A549 treated with Mapracorat at 1 μM for 4 hours (cell line): ENCODE results near the gene JAK3. TPM values are rescaled to one million over a fixed set of nuclear protein-coding genes. Genes with fewer than 3 reads are reported as not detected.

Experiments used
- total RNA-seq: library from RNA; stranded (reverse); fragments of 200-300 nt; extraction: Qiagen RNA extraction; gene quantifications from 5 replicates; pipeline ENCODE4 v1.2.3, GENCODE V29; 2022

Gene JAK3
- 0.18 to 0.41 TPM (median 0.29 TPM) in 5 replicates for total RNA-seq

DNA sequence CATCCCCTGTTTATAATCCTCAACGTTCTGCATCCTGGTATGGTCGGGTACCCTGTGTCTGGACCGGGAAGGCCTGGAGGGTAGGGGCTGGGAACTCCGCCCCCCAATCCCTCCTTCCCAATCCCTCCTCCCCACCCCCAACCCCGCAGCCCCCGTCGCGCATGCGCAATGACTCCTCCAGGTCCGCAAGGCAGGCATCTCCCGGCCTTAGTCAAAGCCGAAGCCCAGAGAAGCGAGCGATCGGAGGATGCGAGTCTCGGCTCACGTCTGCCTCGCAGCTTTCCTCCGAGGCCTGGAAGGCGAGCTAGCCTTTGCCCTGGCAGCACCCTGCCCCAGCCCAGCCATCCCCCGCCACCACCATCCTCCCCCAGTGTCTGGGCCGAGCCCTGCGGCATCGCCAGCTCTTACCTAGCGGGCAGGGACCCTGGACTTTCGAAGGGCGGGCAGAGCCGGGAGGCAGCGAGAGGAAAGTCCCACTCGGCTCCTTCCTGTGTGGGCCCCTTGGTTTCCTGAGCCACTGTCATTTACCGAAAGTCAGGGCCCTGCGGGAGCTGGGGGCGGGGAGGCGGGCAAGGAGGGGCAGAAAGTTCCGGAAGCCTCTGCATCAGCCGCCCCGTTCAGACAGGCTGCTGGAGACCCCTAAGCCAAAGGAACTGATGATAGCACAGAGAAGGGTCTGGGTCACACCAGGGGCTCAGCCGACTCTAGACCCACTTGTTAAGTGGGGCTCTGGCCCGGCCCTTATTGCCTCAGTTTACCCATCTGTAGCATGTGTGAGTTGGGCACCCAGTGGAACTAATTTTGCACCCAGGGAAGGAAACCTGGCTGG lies at the start of gene JAK3:
JAK3 (minus strand) TSS at position 445 of the 829 bp plus-strand sequence. CDS start 3,565 bp downstream, outside the sequence.

GRCh38 chr19:17871878-17872250 lies 24.1 kb upstream of the JAK3 start, which contains the start of gene SLC5A5:
TSS of gene SLC5A5 (plus strand) at chr19:17871945. CDS start at chr19:17872320, 375 bp downstream.

GRCh38 chr19:17859533-17860330 lies 11.9 kb upstream of the JAK3 start, which contains the start of gene RPL18A:
TSS of gene RPL18A (plus strand) at chr19:17859910. CDS start at chr19:17859957, 47 bp downstream.

DNA sequence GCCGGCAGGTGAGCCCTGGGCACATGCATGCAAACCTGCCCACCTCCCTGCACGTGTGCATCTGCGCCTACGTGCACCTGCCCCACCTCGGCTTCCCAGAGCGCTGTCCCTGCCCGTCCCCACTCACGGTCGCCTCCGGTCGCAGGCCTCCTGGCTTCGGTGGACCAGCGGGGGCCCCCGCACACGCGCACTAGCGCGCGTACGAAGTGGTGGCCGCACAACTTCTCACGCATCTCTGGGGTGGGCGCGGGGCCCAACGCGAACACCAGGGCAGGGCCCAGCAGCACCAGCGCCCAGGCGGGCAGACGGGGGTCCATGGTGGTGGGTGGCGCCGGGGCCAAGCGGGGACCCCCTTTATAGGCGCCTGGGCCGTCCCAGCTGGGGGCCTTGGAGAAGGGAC lies 26.6 kb downstream of the JAK3 start, which contains the start of gene INSL3:
INSL3 (minus strand) TSS at position 330 of the 400 bp plus-strand sequence; CDS start at position 317, 13 bp downstream.

GRCh38 chr19:17794731-17795494 lies 52.9 kb downstream of the JAK3 start, which contains the start of gene B3GNT3:
TSS of gene B3GNT3 (plus strand) at chr19:17795138. CDS start at chr19:17807808, 12,670 bp downstream.

Other genes with a start within 250 kb of the JAK3 start
- 1.3 to 2.0 TPM (median 1.7 TPM) in 5 replicates for gene UNC13A, start 159.6 kb downstream of the JAK3 start, total RNA-seq
- gene MAP1S, start 128.5 kb downstream of the JAK3 start, total RNA-seq = 21.2 to 37.0 TPM (median 31.1 TPM) in 5 replicates
- gene FCHO1, start 96.5 kb downstream of the JAK3 start, total RNA-seq = 17.7 to 21.9 TPM (median 17.9 TPM) in 5 replicates
- gene B3GNT3, start 52.8 kb downstream of the JAK3 start, total RNA-seq = 3.6 to 4.9 TPM (median 4.3 TPM) in 5 replicates
- 0.33 to 0.85 TPM (median 0.60 TPM) in 5 replicates for gene INSL3, start 26.5 kb downstream of the JAK3 start, total RNA-seq
- gene RPL18A, start 11.9 kb upstream of the JAK3 start, total RNA-seq = 1,833 to 2,279 TPM (median 2,212 TPM) in 5 replicates
- gene SLC5A5, start 24.0 kb upstream of the JAK3 start, total RNA-seq = 0.12 to 0.20 TPM (median 0.15 TPM) in 5 replicates
- gene CCDC124, start 85.0 kb upstream of the JAK3 start, total RNA-seq = 97.0 to 117 TPM (median 111 TPM) in 5 replicates
- gene KCNN1, start 119.1 kb upstream of the JAK3 start, total RNA-seq = 0.22 to 0.53 TPM (median 0.49 TPM) in 5 replicates
- 38.1 to 52.5 TPM (median 48.2 TPM) in 5 replicates for gene ARRDC2, start 160.2 kb upstream of the JAK3 start, total RNA-seq
- gene IL12RB1, start 239.0 kb upstream of the JAK3 start, total RNA-seq = not detected in 5 replicates
- 1.5 to 2.4 TPM (median 2.1 TPM) in 5 replicates for gene MAST3, start 249.8 kb upstream of the JAK3 start, total RNA-seq